ENCODE results near the gene ACR. TPM values are rescaled to one million over a fixed set of nuclear protein-coding genes. Genes with fewer than 3 reads are reported as not detected.

ACR gene
- total RNA-seq, 1 donor from 2014 or later = not detected

DNA sequence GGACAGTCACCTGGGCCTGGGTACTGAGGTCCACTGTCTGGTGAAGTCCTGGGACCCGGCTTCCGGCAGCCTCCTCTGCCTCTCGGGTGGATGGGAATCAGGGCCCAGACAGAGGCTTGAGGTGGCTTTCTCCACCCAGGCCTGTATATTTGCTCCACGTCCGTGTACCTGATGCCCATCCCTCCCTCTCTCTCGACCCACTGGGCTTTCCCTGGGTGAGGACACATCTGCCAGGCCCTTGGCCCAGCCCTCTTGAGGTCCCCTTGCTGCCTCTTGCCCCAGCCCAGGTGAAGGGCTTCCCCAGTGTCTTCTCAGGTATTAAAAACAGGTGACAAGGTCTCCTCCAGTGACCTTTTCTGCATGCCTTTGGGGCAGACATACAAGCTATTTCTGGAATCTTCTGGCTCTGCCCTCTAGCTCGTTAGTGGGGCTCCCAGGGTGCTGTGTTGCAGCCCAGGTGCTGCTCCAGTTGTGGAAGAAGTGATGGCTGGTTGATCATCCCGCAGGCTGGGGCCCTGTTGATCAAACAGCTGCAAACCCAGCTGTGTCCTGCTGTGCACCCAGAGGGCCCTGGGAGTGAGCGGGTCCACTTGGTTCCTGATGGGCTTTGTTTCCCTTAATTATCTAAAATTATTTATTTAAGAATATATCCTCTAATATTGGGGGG is 25.5 kb upstream of the ACR start:
- no peak for DNase-seq (ENCODE audit: low spot score, unreplicated experiment)
- Mint-ChIP-seq H3K27me3 (peaks cover 14% of the 10 kb centered on the region), H3K4me1 (ENCODE audit: low read depth) (no peaks in the 10 kb centered on the region), H3K36me3 (ENCODE audit: insufficient read depth) (peaks cover 7% of the 10 kb centered on the region), H3K27ac (no peak overlapping the region), H3K4me3 (ENCODE audit: low read depth) (no peak overlapping the region), H3K9me3 (ENCODE audit: low read depth) (no peaks in the 10 kb centered on the region)
- TF ChIP-seq, protein P1, sequence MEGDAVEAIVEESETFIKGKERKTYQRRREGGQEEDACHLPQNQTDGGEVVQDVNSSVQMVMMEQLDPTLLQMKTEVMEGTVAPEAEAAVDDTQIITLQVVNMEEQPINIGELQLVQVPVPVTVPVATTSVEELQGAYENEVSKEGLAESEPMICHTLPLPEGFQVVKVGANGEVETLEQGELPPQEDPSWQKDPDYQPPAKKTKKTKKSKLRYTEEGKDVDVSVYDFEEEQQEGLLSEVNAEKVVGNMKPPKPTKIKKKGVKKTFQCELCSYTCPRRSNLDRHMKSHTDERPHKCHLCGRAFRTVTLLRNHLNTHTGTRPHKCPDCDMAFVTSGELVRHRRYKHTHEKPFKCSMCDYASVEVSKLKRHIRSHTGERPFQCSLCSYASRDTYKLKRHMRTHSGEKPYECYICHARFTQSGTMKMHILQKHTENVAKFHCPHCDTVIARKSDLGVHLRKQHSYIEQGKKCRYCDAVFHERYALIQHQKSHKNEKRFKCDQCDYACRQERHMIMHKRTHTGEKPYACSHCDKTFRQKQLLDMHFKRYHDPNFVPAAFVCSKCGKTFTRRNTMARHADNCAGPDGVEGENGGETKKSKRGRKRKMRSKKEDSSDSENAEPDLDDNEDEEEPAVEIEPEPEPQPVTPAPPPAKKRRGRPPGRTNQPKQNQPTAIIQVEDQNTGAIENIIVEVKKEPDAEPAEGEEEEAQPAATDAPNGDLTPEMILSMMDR (IDR thresholded peaks at IDR 0.05; ENCODE audit: unreplicated experiment) = no peak

DNA sequence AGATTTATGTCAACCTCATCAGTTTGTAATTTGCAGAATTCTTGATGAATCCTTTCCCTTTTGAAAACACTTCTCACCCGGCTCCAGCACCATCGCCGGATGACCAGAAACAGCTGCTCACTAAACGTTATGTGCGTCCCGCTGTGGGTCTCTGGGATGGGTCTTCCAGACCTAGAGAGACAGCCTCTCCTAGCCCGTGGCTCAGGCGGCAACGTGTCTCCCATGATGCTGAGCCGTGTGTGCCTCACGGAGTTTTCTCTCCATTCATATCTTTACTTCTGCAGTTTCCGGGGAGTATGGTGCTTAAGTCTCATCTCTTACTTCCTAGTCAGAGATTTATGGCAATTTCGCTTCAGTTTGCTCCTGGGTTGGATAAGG is 25.0 kb upstream of the ACR start:
- no peaks in the 10 kb centered on the region for H3K4me1 Mint-ChIP-seq (ENCODE audit: low read depth)
- no peak overlapping the region for H3K4me3 Mint-ChIP-seq (ENCODE audit: low read depth)
- TF ChIP-seq, protein P1 (IDR thresholded peaks at IDR 0.05; ENCODE audit: unreplicated experiment) = no peak
- peaks cover 19% of the 10 kb centered on the region for H3K27me3 Mint-ChIP-seq
- H3K9me3 Mint-ChIP-seq (ENCODE audit: low read depth) = no peaks in the 10 kb centered on the region
- H3K27ac Mint-ChIP-seq = no peak overlapping the region
- H3K36me3 Mint-ChIP-seq (ENCODE audit: insufficient read depth) = peaks cover 9% of the 10 kb centered on the region
- no peak for DNase-seq (ENCODE audit: low spot score, unreplicated experiment)

DNA sequence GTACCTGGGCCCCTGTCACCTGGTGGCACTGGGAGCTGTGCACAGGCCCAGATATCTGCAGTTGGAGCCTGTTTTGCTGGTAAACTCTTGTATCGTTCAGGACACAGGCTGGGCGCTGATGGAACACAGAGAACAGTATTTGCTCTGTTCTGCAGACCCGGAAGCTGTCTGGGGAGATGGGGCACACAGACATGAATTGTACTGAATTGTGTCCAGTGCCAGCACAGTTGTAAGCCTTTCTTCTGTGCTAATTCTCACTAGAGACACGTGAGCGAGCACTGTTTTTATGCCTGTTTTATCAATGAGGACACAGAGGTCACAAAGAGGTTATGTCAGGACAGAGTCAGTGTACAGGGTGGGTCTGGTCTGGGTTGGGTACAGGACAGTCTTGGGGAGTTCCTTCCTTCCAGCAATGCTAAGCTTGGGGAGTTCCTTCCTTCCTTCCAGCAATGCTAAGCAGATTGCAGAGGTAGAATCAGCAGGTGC is 24.4 kb upstream of the ACR start:
- H3K9me3 Mint-ChIP-seq (ENCODE audit: low read depth) = no peaks in the 10 kb centered on the region
- H3K27me3 Mint-ChIP-seq = peaks cover 26% of the 10 kb centered on the region
- H3K36me3 Mint-ChIP-seq (ENCODE audit: insufficient read depth) = peaks cover 6% of the 10 kb centered on the region
- no peak overlapping the region for H3K4me3 Mint-ChIP-seq (ENCODE audit: low read depth)
- no peak overlapping the region for H3K27ac Mint-ChIP-seq
- no peaks in the 10 kb centered on the region for H3K4me1 Mint-ChIP-seq (ENCODE audit: low read depth)
- TF ChIP-seq, protein P1 (IDR thresholded peaks at IDR 0.05; ENCODE audit: unreplicated experiment) = no peak
- no peak for DNase-seq (ENCODE audit: low spot score, unreplicated experiment)

DNA sequence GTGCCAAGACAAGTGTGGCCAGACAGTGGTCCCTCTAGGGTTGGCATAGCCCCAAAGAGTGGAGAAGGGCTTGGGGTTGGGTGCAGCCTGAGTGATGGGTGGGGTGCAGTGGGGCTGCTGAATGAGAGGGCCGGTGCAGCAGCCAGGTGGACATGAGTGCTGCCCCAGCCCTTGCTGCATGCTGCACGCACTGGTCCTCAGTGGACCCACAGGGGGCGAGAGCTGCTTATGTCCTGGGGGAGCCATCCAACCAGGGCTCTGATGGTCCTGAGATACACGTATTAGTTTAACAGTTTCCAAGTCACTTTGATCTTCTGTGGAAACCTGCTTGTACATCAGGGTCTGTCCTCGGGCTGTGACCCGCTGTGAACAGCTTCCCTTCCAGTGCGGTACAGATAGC is 23.9 kb upstream of the ACR start:
- Mint-ChIP-seq H3K36me3 (ENCODE audit: insufficient read depth) (peaks cover 6% of the 10 kb centered on the region), H3K4me3 (ENCODE audit: low read depth) (no peak overlapping the region), H3K27ac (no peak overlapping the region), H3K27me3 (peaks cover 31% of the 10 kb centered on the region), H3K4me1 (ENCODE audit: low read depth) (no peaks in the 10 kb centered on the region), H3K9me3 (ENCODE audit: low read depth) (no peaks in the 10 kb centered on the region)
- TF ChIP-seq, protein P1 (IDR thresholded peaks at IDR 0.05; ENCODE audit: unreplicated experiment) = no peak
- DNase-seq (ENCODE audit: low spot score, unreplicated experiment) = no peak

DNA sequence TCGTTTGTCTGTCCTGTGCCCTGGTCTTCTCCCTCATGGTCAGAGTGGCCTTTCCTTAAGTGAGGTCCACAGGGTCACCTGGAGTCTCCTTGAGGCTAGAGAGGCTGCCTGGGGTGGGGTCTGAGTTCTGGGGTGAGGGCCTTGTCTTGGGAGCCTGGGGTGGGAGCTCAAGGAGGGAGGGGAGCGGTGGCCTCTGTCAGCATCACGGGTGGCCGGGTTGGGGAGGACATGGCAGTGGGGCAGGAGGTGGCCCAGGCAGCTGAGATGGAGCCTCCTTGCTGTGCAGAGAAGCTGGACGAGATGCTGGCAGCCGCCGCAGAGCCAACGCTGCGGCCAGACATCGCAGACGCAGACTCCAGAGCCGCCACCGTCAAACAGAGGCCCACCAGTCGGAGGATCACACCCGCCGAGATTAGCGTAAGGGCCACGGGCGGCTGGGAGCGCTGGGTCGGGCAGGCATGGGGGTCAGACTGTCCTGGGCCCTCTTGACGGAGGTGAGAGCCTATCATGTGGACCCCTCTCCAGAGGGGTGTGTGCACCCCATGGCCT is 23.3 kb upstream of the ACR start:
- Mint-ChIP-seq H3K27ac (no peak overlapping the region), H3K27me3 (peaks cover 36% of the 10 kb centered on the region), H3K36me3 (ENCODE audit: insufficient read depth) (peaks cover 6% of the 10 kb centered on the region), H3K4me3 (ENCODE audit: low read depth) (no peak overlapping the region), H3K4me1 (ENCODE audit: low read depth) (no peaks in the 10 kb centered on the region), H3K9me3 (ENCODE audit: low read depth) (no peaks in the 10 kb centered on the region)
- TF ChIP-seq, protein P1 (IDR thresholded peaks at IDR 0.05; ENCODE audit: unreplicated experiment) = no peak
- DNase-seq (ENCODE audit: low spot score, unreplicated experiment) = no peak
